Fibroblast of lung (primary cell): ENCODE results near the gene ANP32E. TPM values are rescaled to one million over a fixed set of nuclear protein-coding genes. Genes with fewer than 3 reads are reported as not detected.
A peak's percentile ranks its signal among the peaks of the same experiment; 100 is the strongest.
"Not testable (repeated sequence)": the region's sequence is repeated elsewhere in the genome, so short reads cannot be mapped to it uniquely, and the experiment has no call there.

Source experiments
- DNase-seq, 2 donors: peaks; one replicate each; pipeline versions ENCODE4 v3.0.0 to v3.0.0-alpha.2; 2010; ENCODE audit warnings: low read depth in 2 of 2
- H2AFZ ChIP-seq: 2 replicates; pipeline ENCODE4 v1.5.1; 2012; ENCODE audit warnings: low read length, control low read depth, inconsistent platforms
- H3K27ac ChIP-seq: 2 replicates; pipeline ENCODE4 v1.5.1; 2011; ENCODE audit warnings: low read length, control low read depth; ENCODE audit not compliant: insufficient read depth
- H3K27me3 ChIP-seq: 2 replicates; pipeline ENCODE4 v1.5.1; 2011; ENCODE audit warnings: mild to moderate bottlenecking, low read length; ENCODE audit not compliant: control insufficient read depth, insufficient read depth
- H3K36me3 ChIP-seq: 2 replicates; pipeline ENCODE4 v1.5.1; 2011; ENCODE audit warnings: low read length; ENCODE audit not compliant: control insufficient read depth, insufficient read depth
- H3K4me1 ChIP-seq: 2 replicates; pipeline ENCODE4 v1.5.1; 2011; ENCODE audit warnings: low read length; ENCODE audit not compliant: control insufficient read depth, insufficient read depth; ENCODE audit errors: extremely low read depth
- H3K4me2 ChIP-seq: 2 replicates; pipeline ENCODE4 v1.5.1; 2011; ENCODE audit warnings: low read length, control low read depth; ENCODE audit not compliant: insufficient read depth; ENCODE audit errors: extremely low read depth
- H3K4me3 ChIP-seq, 4 experiments: fragments of 200-600 bp in 1 of 4; sonication (generic) in 1 of 4; replicated peaks in 1 of 4; 2 replicates each; pipeline ENCODE4 v1.5.1; 2011 to 2016; ENCODE audit warnings: low read length in 4 of 4, low read depth in 3 of 4, mild to moderate bottlenecking in 3 of 4, control low read depth in 2 of 4, inconsistent platforms in 1 of 4, mixed read lengths in 1 of 4; ENCODE audit not compliant: insufficient read depth in 1 of 4; ENCODE audit errors: control extremely low read depth in 1 of 4
- H3K79me2 ChIP-seq: 2 replicates; pipeline ENCODE4 v1.5.1; 2012; ENCODE audit warnings: mild to moderate bottlenecking, low read length, inconsistent platforms; ENCODE audit not compliant: control insufficient read depth, insufficient read depth
- H3K9ac ChIP-seq: 2 replicates; pipeline ENCODE4 v1.5.1; 2011; ENCODE audit warnings: mild to moderate bottlenecking, low read length, control low read depth; ENCODE audit not compliant: insufficient read depth
- H3K9me3 ChIP-seq: 2 replicates; pipeline ENCODE4 v1.5.1; 2012; ENCODE audit warnings: low read depth, low read length; ENCODE audit not compliant: control insufficient read depth, insufficient read depth
- H4K20me1 ChIP-seq: 2 replicates; pipeline ENCODE4 v1.5.1; 2011; ENCODE audit warnings: low read length; ENCODE audit not compliant: control insufficient read depth, insufficient read depth; ENCODE audit errors: extremely low read depth
- CTCF ChIP-seq, 2 donors: IDR thresholded peaks in 1 of 2; conservative IDR thresholded peaks in 1 of 2; 1 replicate in 1 of 2; 2 replicates in 1 of 2; pipeline ENCODE4 v1.5.1; 2011 to 2012; ENCODE audit warnings: low read length in 2 of 2, control low read depth in 1 of 2, inconsistent platforms in 1 of 2, low read depth in 1 of 2, mild to moderate bottlenecking in 1 of 2
- EZH2 ChIP-seq: IDR thresholded peaks from 2 replicates; pipeline ENCODE4 v1.5.1; 2012; ENCODE audit warnings: low read length, control low read depth, mild to moderate bottlenecking; ENCODE audit errors: missing control alignments
- polyA plus RNA-seq, 2 donors: library from polyadenylated mRNA; depleted of rRNA in 1 of 2; stranded (reverse) in 1 of 2; unstranded in 1 of 2; fragments of >200 nt; gene quantifications; 2 replicates each; pipeline ENCODE4 v1.2.1, GENCODE V29; 2011 to 2012; ENCODE audit warnings: missing spikeins in 1 of 2
- total RNA-seq: library from RNA; depleted of rRNA; stranded (reverse); fragments of >200 nt; gene quantifications from 2 replicates; pipeline ENCODE4 v1.2.1, GENCODE V29; 2014

Gene ANP32E
- total and polyA plus RNA-seq, 2 donors (not counting 1 experiment from before 2014, with no cell fraction given): 22.4 to 24.6 TPM

GRCh38 chr1:150234309-150234565, 1.7 kb downstream of the ANP32E start:
- H3K36me3 ChIP-seq: no peaks in the 10 kb centered on the region
- H3K4me1 ChIP-seq: peaks cover 2% of the 10 kb centered on the region
- H2AFZ ChIP-seq: peak overlapping the region; percentile 94
- peak overlapping the region; percentile 36 for H3K4me2 ChIP-seq
- H3K4me3 ChIP-seq: peak overlapping the region; percentile 67 to 99 (median 90)
- peak overlapping the region; percentile 87 for H3K9ac ChIP-seq
- H3K27ac ChIP-seq: peak overlapping the region; percentile 94
- peaks cover 46% of the 10 kb centered on the region for H3K79me2 ChIP-seq
- H3K27me3 ChIP-seq: no peaks in the 10 kb centered on the region
- DNase-seq: no peak
- no peaks in the 10 kb centered on the region for H3K9me3 ChIP-seq
- H4K20me1 ChIP-seq: no peaks in the 10 kb centered on the region
- TF ChIP-seq CTCF (conservative IDR thresholded peaks at IDR 0.05 in 1 of 2, IDR thresholded peaks at IDR 0.05 in 1 of 2; ENCODE audit: low read depth in 1 of 2, low read length in 2 of 2) (no peak), EZH2 (no peak)

- H4K20me1 ChIP-seq: no peaks in the 10 kb centered on the region
- peaks cover 46% of the 10 kb centered on the region for H3K79me2 ChIP-seq
- H2AFZ ChIP-seq: peak overlapping the region; percentile 0
- H3K36me3 ChIP-seq: no peaks in the 10 kb centered on the region
- H3K4me3 ChIP-seq: peak overlapping the region; percentile 67 to 99 (median 90)
- H3K9me3 ChIP-seq: no peaks in the 10 kb centered on the region
- TF ChIP-seq EZH2 (no peak), CTCF (conservative IDR thresholded peaks at IDR 0.05 in 1 of 2, IDR thresholded peaks at IDR 0.05 in 1 of 2; ENCODE audit: low read depth in 1 of 2, low read length in 2 of 2) (no peak)
- peak overlapping the region; percentile 94 for H3K27ac ChIP-seq
- no peaks in the 10 kb centered on the region for H3K27me3 ChIP-seq
- H3K9ac ChIP-seq: no peak overlapping the region
- H3K4me1 ChIP-seq: peaks cover 2% of the 10 kb centered on the region
- DNase-seq: peak; percentile 13 to 31
- peak overlapping the region; percentile 36 for H3K4me2 ChIP-seq
These were observed 2.3 kb downstream of the ANP32E start for GRCh38 chr1:150233359-150234308.

- H3K4me2 ChIP-seq, H3K4me3 ChIP-seq, H3K9me3 ChIP-seq, H4K20me1 ChIP-seq, DNase-seq, H3K9ac ChIP-seq, H3K36me3 ChIP-seq, H3K27ac ChIP-seq, H3K27me3 ChIP-seq, H3K4me1 ChIP-seq, H2AFZ ChIP-seq: not testable (repeated sequence)
- H3K79me2 ChIP-seq: peaks cover 46% of the 10 kb centered on the region
These were observed 3.0 kb downstream of the ANP32E start for GRCh38 chr1:150232921-150233320.

GRCh38 chr1:150228246-150228645, 7.7 kb downstream of the ANP32E start:
- not testable (repeated sequence) for H3K4me2 ChIP-seq, H3K4me1 ChIP-seq, H3K9me3 ChIP-seq, H3K27ac ChIP-seq, DNase-seq, H3K27me3 ChIP-seq, H4K20me1 ChIP-seq, H2AFZ ChIP-seq, H3K9ac ChIP-seq, H3K36me3 ChIP-seq, H3K4me3 ChIP-seq
- H3K79me2 ChIP-seq: peaks cover 23% of the 10 kb centered on the region
